SK-N-SH (cell line): ENCODE results near the gene CALML4. TPM values are rescaled to one million over a fixed set of nuclear protein-coding genes. Genes with fewer than 3 reads are reported as not detected.

Experiments
- CTCF ChIA-PET: fragments of 300-600, 350-600 bp; formaldehyde crosslinking; extraction: SDS; loops from one replicate; lab custom pipeline; 2021; lab: Yijun Ruan, JAX
- POLR2A ChIA-PET: fragments of 350-600 bp; sonication (Branson Sonifier 250); formaldehyde crosslinking; extraction: SDS; loops from one replicate; lab custom pipeline; 2020; ENCODE audit warnings: antibody characterized with exemption, inconsistent platforms; lab: Yijun Ruan, JAX
- DNase-seq: peaks from one replicate; pipeline ENCODE4 v3.0.0; 2012
- H2AFZ ChIP-seq: fragments of 200-600 bp; sonication (generic); 2 replicates; pipeline ENCODE4 v1.8.1; 2016; ENCODE audit warnings: antibody characterized with exemption, mild to moderate bottlenecking, low read depth
- H3F3A ChIP-seq: fragments of 200-600 bp; sonication (generic); replicated peaks from 2 replicates; pipeline ENCODE3; 2016; ENCODE audit warnings: antibody characterized with exemption, mild to moderate bottlenecking; ENCODE audit not compliant: insufficient read depth
- H3K27ac ChIP-seq, 2 experiments: fragments of 200-500 bp in 1 of 2; fragments of 200-600 bp in 1 of 2; sonication (Bioruptor generic) in 1 of 2; sonication (generic), shearing (Covaris generic) in 1 of 2; 2 replicates each; pipeline versions ENCODE4 v1.5.1 to v1.6.1; 2014 to 2016; ENCODE audit warnings: low read depth in 2 of 2, inconsistent platforms in 1 of 2, low read length in 1 of 2, mild to moderate bottlenecking in 1 of 2, mixed read lengths in 1 of 2
- H3K27me3 ChIP-seq: fragments of 200-600 bp; sonication (generic), shearing (Covaris generic); 2 replicates; pipeline ENCODE4 v1.6.1; 2016; ENCODE audit warnings: mixed run types; ENCODE audit not compliant: insufficient read depth
- H3K36me3 ChIP-seq, 2 experiments: fragments of 200-500 bp in 1 of 2; fragments of 200-600 bp in 1 of 2; sonication (Bioruptor generic) in 1 of 2; sonication (generic) in 1 of 2; replicated peaks in 1 of 2; 2 replicates each; pipeline versions ENCODE3 to v1.5.1; 2014 to 2016; ENCODE audit warnings: low read length in 1 of 2, mild to moderate bottlenecking in 1 of 2; ENCODE audit not compliant: insufficient read depth in 2 of 2, control insufficient read depth in 1 of 2
- H3K4me1 ChIP-seq, 2 experiments: fragments of 200-500 bp in 1 of 2; fragments of 200-600 bp in 1 of 2; sonication (Bioruptor generic) in 1 of 2; sonication (generic), shearing (Covaris generic) in 1 of 2; 2 replicates each; pipeline versions ENCODE4 v1.5.1 to v1.6.1; 2014 to 2016; ENCODE audit warnings: low read depth in 1 of 2, low read length in 1 of 2, mixed run types in 1 of 2; ENCODE audit not compliant: insufficient read depth in 2 of 2, control insufficient read depth in 1 of 2
- H3K4me2 ChIP-seq: fragments of 200-600 bp; sonication (generic), shearing (Covaris generic); 2 replicates; pipeline ENCODE4 v1.6.1; 2017; ENCODE audit warnings: mixed run types
- H3K4me3 ChIP-seq, 2 experiments: fragments of 200-500 bp in 1 of 2; fragments of 200-600 bp in 1 of 2; sonication (Bioruptor generic) in 1 of 2; sonication (generic), shearing (Covaris generic) in 1 of 2; 2 replicates each; pipeline versions ENCODE4 v1.5.1 to v1.8.1; 2014 to 2016; ENCODE audit warnings: low read depth in 2 of 2, inconsistent platforms in 1 of 2, low read length in 1 of 2, mild to moderate bottlenecking in 1 of 2, mixed read lengths in 1 of 2, moderate library complexity in 1 of 2
- H3K79me2 ChIP-seq: fragments of 200-600 bp; sonication (generic); 2 replicates; pipeline ENCODE4 v1.8.1; 2017; ENCODE audit warnings: mild to moderate bottlenecking; ENCODE audit not compliant: insufficient read depth
- H3K9ac ChIP-seq: fragments of 200-600 bp; sonication (generic); 2 replicates; pipeline ENCODE4 v1.6.1; 2017; ENCODE audit warnings: mixed run types
- H3K9me2 ChIP-seq: fragments of 200-600 bp; sonication (generic); 2 replicates; pipeline ENCODE4 v1.6.1; 2017; ENCODE audit warnings: mixed run types
- H3K9me3 ChIP-seq: fragments of 200-600 bp; sonication (generic); 2 replicates; pipeline ENCODE4 v1.6.1; 2017; ENCODE audit warnings: mixed run types, mild to moderate bottlenecking, moderate library complexity
- H4K20me1 ChIP-seq: fragments of 200-600 bp; sonication (generic); 2 replicates; pipeline ENCODE4 v1.6.1; 2017; ENCODE audit warnings: mild to moderate bottlenecking, mixed run types; ENCODE audit not compliant: insufficient read depth
- CHD2 ChIP-seq: fragments of 150-350 bp; IDR thresholded peaks from 2 replicates; pipeline ENCODE4 v1.6.1; 2018; ENCODE audit warnings: low read length; ENCODE audit not compliant: partially characterized antibody
- FOXJ3 ChIP-seq: sonication (generic); formaldehyde crosslinking; IDR thresholded peaks from 2 replicates; pipeline ENCODE4 v1.5.1; 2020; ENCODE audit warnings: mild to moderate bottlenecking, missing genetic modification reagents
- MXI1 ChIP-seq: IDR thresholded peaks from 2 replicates; pipeline ENCODE4 v1.6.1; 2012; ENCODE audit warnings: mild to moderate bottlenecking, low read depth, low read length, improper control_type of control experiment
- NRF1 ChIP-seq: IDR thresholded peaks from 2 replicates; pipeline ENCODE4 v1.6.1; 2012; ENCODE audit warnings: low read depth, mild to moderate bottlenecking, low read length
- RAD21 ChIP-seq: IDR thresholded peaks from 2 replicates; pipeline ENCODE4 v1.6.1; 2012; ENCODE audit warnings: mild to moderate bottlenecking, low read length
- RCOR1 ChIP-seq: fragments of 150-350 bp; IDR thresholded peaks from 2 replicates; pipeline ENCODE4 v1.6.1; 2017; ENCODE audit warnings: antibody characterized with exemption, low read length
- REST ChIP-seq: IDR thresholded peaks from 2 replicates; pipeline ENCODE4 v1.6.1; 2012; ENCODE audit warnings: mild to moderate bottlenecking, low read depth, low read length, moderate library complexity
- SMC3 ChIP-seq: IDR thresholded peaks from 2 replicates; pipeline ENCODE4 v1.6.1; 2012; ENCODE audit warnings: low read depth, low read length, improper control_type of control experiment
- WGBS: methylation state at CpG from one replicate; pipeline ENCODE4 v1.1.6; 2017; ENCODE audit warnings: low lambda C conversion rate; 5-methylcytosine and 5-hydroxymethylcytosine counted together
- polyA plus RNA-seq, 3 experiments: library from polyadenylated mRNA; depleted of rRNA; stranded (reverse); fragments of >200 nt; gene quantifications; 2 replicates each; pipeline ENCODE4 v1.2.3, GENCODE V29; 2012
- TF ChIP-seq, protein P1 (sequence below): fragments of 150-350 bp; IDR thresholded peaks from 2 replicates; pipeline ENCODE4 v1.6.1; 2017; ENCODE audit warnings: antibody characterized with exemption, low read length, low read depth, borderline replicate concordance
- TF ChIP-seq, protein P2 (sequence below): fragments of 200-600 bp; sonication (generic); IDR thresholded peaks from 2 replicates; pipeline ENCODE4 v1.6.1; 2017; ENCODE audit warnings: antibody characterized with exemption, mild to moderate bottlenecking, moderate library complexity

The CALML4 gene
- polyA plus RNA-seq, 1 of the 3 experiments (the other 2 are of a cell fraction), result 3.1 TPM

DNA sequence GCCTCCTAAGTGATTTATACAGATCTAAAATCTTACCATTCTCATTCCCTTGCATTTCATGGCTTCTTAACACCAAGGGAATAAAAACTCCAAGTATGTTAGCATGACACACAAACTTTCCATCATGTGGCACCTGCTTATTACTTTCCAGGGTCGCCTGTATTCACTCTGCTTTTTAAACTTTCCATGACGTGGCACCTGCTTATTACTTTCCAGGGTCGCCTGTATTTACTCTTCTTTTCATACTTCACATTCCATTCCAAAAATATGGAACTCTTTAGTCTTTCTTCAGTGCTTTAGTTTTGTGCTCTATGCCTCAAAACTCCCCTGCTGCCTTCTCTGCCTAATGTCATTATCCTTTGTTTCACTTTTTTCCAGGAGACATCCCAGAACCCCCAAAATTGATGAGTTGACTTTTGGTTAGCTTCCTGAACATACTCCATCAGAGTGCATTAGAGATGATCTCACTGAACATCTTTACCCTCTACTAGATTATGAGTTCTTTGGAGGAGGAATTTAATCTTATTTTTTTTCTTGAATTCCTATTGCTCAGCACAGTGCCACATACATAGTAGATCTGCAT is 47.0 kb downstream of the CALML4 start (continued):
- TF ChIP-seq REST, result no peak

- Histone ChIP-seq H3F3A (no peaks in the 10 kb centered on the region), H3K4me1 (peaks cover 0 to 2% of the 10 kb centered on the region in 2 experiments; a peak in 1 of 4 replicates), H3K79me2 (no peaks in the 10 kb centered on the region), H4K20me1 (no peaks in the 10 kb centered on the region), H3K27ac (no peak overlapping the region), H3K36me3 (peaks cover 21 to 52% of the 10 kb centered on the region in 2 experiments), H3K9me2 (no peaks in the 10 kb centered on the region), H3K9me3 (no peaks in the 10 kb centered on the region), H3K27me3 (no peaks in the 10 kb centered on the region), H3K9ac (no peak overlapping the region), H3K4me3 (no peak overlapping the region), H3K4me2 (no peak overlapping the region), H2AFZ (no peak overlapping the region)
- 0% methylated on average over 1 of the region's 1 CpG for WGBS
- CTCF ChIA-PET, result interaction anchor here (1.2 to 3.6 kb wide), 3 partner anchors 27 to 293 kb away, joined by 3 to 23 read pairs (median 3); no protein-coding TSS in a partner anchor
- POLR2A ChIA-PET, result no interaction called here
- no peak for TF ChIP-seq NRF1
- TF ChIP-seq FOXJ3 (CRISPR knock-in tag), result no peak
- TF ChIP-seq RCOR1, result no peak
- DNase-seq, result no peak
Observed at GRCh38 chr15:68157074-68157473, 48.1 kb downstream of the CALML4 start.

GRCh38 chr15:68154923-68155559 is 50.1 kb downstream of the CALML4 start:
- H3K36me3 ChIP-seq, result peaks cover 8 to 43% of the 10 kb centered on the region in 2 experiments
- H2AFZ ChIP-seq, result no peak overlapping the region
- no peaks in the 10 kb centered on the region for H3K9me2 ChIP-seq
- H3K79me2 ChIP-seq, result no peaks in the 10 kb centered on the region
- POLR2A ChIA-PET, result no interaction called here
- peaks cover 0 to 2% of the 10 kb centered on the region in 2 experiments; a peak in 2 of 4 replicates for H3K4me1 ChIP-seq
- H3K9me3 ChIP-seq, result no peaks in the 10 kb centered on the region
- no peak overlapping the region for H3K4me2 ChIP-seq
- whole genome bisulfite sequencing, result 71% methylated on average over 4 of the region's 4 CpGs
- no peaks in the 10 kb centered on the region for H4K20me1 ChIP-seq
- CTCF ChIA-PET, result interaction anchor here (0.6 to 4.7 kb wide), 38 partner anchors 8 to 1209 kb away, joined by 3 to 73 read pairs (median 4); partner anchors contain the start of gene PIAS1
- peak; percentile 39 for DNase-seq
- H3K9ac ChIP-seq, result no peak overlapping the region
- peak; percentile 90 for TF ChIP-seq RAD21
- TF ChIP-seq, protein P1, sequence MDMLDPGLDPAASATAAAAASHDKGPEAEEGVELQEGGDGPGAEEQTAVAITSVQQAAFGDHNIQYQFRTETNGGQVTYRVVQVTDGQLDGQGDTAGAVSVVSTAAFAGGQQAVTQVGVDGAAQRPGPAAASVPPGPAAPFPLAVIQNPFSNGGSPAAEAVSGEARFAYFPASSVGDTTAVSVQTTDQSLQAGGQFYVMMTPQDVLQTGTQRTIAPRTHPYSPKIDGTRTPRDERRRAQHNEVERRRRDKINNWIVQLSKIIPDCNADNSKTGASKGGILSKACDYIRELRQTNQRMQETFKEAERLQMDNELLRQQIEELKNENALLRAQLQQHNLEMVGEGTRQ, result no peak
- no peak for TF ChIP-seq CHD2
- TF ChIP-seq MXI1, result no peak
- TF ChIP-seq NRF1, result no peak
- TF ChIP-seq, protein P2, sequence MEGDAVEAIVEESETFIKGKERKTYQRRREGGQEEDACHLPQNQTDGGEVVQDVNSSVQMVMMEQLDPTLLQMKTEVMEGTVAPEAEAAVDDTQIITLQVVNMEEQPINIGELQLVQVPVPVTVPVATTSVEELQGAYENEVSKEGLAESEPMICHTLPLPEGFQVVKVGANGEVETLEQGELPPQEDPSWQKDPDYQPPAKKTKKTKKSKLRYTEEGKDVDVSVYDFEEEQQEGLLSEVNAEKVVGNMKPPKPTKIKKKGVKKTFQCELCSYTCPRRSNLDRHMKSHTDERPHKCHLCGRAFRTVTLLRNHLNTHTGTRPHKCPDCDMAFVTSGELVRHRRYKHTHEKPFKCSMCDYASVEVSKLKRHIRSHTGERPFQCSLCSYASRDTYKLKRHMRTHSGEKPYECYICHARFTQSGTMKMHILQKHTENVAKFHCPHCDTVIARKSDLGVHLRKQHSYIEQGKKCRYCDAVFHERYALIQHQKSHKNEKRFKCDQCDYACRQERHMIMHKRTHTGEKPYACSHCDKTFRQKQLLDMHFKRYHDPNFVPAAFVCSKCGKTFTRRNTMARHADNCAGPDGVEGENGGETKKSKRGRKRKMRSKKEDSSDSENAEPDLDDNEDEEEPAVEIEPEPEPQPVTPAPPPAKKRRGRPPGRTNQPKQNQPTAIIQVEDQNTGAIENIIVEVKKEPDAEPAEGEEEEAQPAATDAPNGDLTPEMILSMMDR, result peak; percentile 86
- peak; percentile 85 for TF ChIP-seq SMC3
- no peak for TF ChIP-seq FOXJ3 (CRISPR knock-in tag)
- TF ChIP-seq, all 33 proteins: peak for 3
- no peaks in the 10 kb centered on the region for H3K27me3 ChIP-seq
- H3K4me3 ChIP-seq, result no peak overlapping the region; a peak in 1 of 4 replicates
- no peak overlapping the region for H3K27ac ChIP-seq
- peaks cover 7% of the 10 kb centered on the region for H3F3A ChIP-seq
